IPS DF 6.9 (cell line): ENCODE data around the gene ANKRD23.
A peak's percentile ranks its signal among the peaks of the same experiment; 100 is the strongest.

ENCODE experiments used
- DNase-seq: peaks from one replicate; pipeline ENCODE4 v3.0.0-alpha.2; 2013; ENCODE audit warnings: low read depth, low spot score
- H3K27ac ChIP-seq: one replicate; pipeline ENCODE4 v1.5.1; 2013; ENCODE audit warnings: low read length, control low read depth
- H3K27me3 ChIP-seq: 2 replicates; pipeline ENCODE4 v1.6.1; 2013; ENCODE audit warnings: mild to moderate bottlenecking, low read length; ENCODE audit not compliant: control insufficient read depth, insufficient read depth
- H3K36me3 ChIP-seq: 2 replicates; pipeline ENCODE4 v1.6.1; 2013; ENCODE audit warnings: low read length; ENCODE audit not compliant: control insufficient read depth, insufficient read depth
- H3K4me1 ChIP-seq: 2 replicates; pipeline ENCODE4 v1.6.1; 2013; ENCODE audit warnings: low read length; ENCODE audit not compliant: control insufficient read depth, insufficient read depth
- H3K4me3 ChIP-seq: 2 replicates; pipeline ENCODE4 v1.5.1; 2013; ENCODE audit warnings: mild to moderate bottlenecking, low read length
- H3K9me3 ChIP-seq: 2 replicates; pipeline ENCODE4 v1.6.1; 2013; ENCODE audit warnings: low read length, inconsistent platforms; ENCODE audit not compliant: control insufficient read depth, insufficient read depth
- WGBS: extraction: QIAGEN DNeasy Blood & Tissue Kit; methylation state at CpG from one replicate; pipeline ENCODE4 v1.1.7; 2013; ENCODE audit warnings: mixed read lengths, missing lambda C conversion rate; ENCODE audit not compliant: insufficient read length, insufficient coverage; 5-methylcytosine and 5-hydroxymethylcytosine counted together

The ANKRD23 gene

GRCh38 chr2:96877042-96877451, 33.2 kb upstream of the ANKRD23 start:
- Histone ChIP-seq H3K4me1 (peaks cover 16% of the 10 kb centered on the region), H3K9me3 (no peaks in the 10 kb centered on the region), H3K4me3 (no peak overlapping the region), H3K27ac (no peak overlapping the region), H3K27me3 (no peaks in the 10 kb centered on the region), H3K36me3 (no peaks in the 10 kb centered on the region)
- no CpG with 5 or more reads among the region's 6 CpGs for WGBS
- DNase-seq = no peak

GRCh38 chr2:96876269-96877041, 32.6 kb upstream of the ANKRD23 start:
- Histone ChIP-seq H3K4me1 (peaks cover 12% of the 10 kb centered on the region), H3K27me3 (no peaks in the 10 kb centered on the region), H3K27ac (no peak overlapping the region), H3K36me3 (no peaks in the 10 kb centered on the region), H3K4me3 (no peak overlapping the region), H3K9me3 (no peaks in the 10 kb centered on the region)
- DNase-seq = no peak
- no CpG with 5 or more reads among the region's 16 CpGs for WGBS

DNA sequence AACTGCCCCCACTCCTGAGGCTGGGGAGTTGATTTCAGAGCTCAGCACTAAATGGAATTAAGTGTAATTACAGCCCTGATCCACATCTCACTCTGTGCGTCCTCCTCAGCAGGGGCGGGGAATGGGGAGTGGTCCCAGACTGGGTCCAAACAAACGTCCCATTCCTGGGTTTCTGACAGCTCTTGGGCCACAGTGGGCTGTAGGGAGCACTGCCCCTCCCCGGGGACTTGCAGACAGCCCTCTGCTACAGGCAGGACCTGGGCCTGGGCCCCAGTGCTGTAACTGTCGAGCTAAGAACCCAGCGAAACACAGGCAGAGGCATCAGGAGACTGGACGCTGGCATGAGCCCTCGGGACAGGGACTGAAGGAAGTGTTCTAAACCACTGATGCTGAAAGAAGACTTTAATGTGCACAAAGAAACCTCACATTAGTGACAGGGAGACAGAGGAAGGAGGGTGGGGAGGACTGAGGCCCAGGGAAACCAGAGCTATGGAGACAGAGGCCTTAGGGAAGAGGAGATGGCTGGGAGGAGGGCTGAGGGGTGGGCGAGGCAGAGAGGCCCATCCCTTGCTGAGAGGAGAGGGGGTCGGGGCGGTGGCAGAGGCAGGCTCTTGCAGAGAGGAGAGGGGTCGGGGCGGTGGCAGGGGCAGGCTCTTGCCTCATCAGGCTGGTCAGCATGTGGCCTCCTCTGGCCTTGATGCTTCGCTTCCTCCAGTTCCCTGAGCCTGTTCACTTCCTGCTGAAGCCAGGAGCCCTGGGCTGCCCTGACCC, 31.9 kb upstream of the ANKRD23 start:
- no peak overlapping the region for H3K4me3 ChIP-seq
- no peaks in the 10 kb centered on the region for H3K27me3 ChIP-seq
- H3K36me3 ChIP-seq = no peaks in the 10 kb centered on the region
- no peaks in the 10 kb centered on the region for H3K9me3 ChIP-seq
- no peak overlapping the region for H3K27ac ChIP-seq
- WGBS = no CpG with 5 or more reads among the region's 14 CpGs
- DNase-seq = no peak
- H3K4me1 ChIP-seq = peaks cover 10% of the 10 kb centered on the region

- Histone ChIP-seq H3K4me3 (no peak overlapping the region), H3K36me3 (no peaks in the 10 kb centered on the region), H3K27me3 (no peaks in the 10 kb centered on the region), H3K9me3 (no peaks in the 10 kb centered on the region), H3K27ac (no peak overlapping the region), H3K4me1 (peaks cover 12% of the 10 kb centered on the region)
- WGBS = no CpG with 5 or more reads among the region's 18 CpGs
- DNase-seq = no peak
These were observed 30.5 kb upstream of the ANKRD23 start for GRCh38 chr2:96874198-96874831.

- Histone ChIP-seq H3K4me1 (peaks cover 12% of the 10 kb centered on the region), H3K36me3 (no peaks in the 10 kb centered on the region), H3K9me3 (no peaks in the 10 kb centered on the region), H3K4me3 (no peak overlapping the region), H3K27ac (no peak overlapping the region), H3K27me3 (no peaks in the 10 kb centered on the region)
- no CpG with 5 or more reads among the region's 8 CpGs for WGBS
- no peak for DNase-seq
These were observed 29.9 kb upstream of the ANKRD23 start for GRCh38 chr2:96873651-96874096.

DNA sequence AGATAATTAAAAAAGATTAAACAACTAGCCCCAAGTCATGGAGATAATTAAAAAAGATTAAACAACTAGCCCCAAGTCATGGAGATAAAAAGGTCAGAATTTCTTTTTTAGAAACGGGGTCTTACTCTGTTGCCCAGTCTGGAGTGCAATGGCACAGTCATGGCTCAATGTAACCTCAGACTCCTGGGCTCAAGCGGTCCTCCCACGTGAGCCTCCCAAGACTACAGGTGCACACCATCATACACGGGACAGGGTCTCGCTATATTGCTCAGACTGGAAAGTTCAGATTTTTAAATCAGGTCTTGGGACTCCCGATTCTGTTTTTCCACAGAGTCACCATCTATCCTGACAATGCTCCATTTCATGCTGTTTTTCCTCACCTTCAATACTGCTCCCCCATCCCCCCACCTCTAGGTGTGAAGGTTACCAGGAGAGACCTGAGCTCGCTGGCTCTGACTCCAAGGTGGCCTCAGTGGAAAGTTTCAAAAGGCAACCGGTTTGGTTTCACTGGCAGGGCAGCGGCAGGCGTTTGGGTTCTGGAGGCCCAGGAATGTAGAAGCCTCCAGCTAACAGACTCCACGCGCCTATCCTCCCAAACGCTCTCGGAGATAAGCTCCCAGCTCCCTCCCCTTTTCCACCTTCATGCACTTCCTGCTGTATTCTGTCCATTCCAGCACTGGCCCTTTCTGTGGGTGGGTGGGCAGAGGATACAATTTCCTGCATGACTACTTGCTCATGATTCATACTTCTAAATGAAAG, 28.9 kb upstream of the ANKRD23 start:
- no peaks in the 10 kb centered on the region for H3K9me3 ChIP-seq
- no CpG with 5 or more reads among the region's 14 CpGs for WGBS
- no peak overlapping the region for H3K4me3 ChIP-seq
- H3K27me3 ChIP-seq = no peaks in the 10 kb centered on the region
- DNase-seq = no peak
- no peaks in the 10 kb centered on the region for H3K36me3 ChIP-seq
- no peak overlapping the region for H3K27ac ChIP-seq
- peaks cover 12% of the 10 kb centered on the region for H3K4me1 ChIP-seq

- Histone ChIP-seq H3K27ac (no peak overlapping the region), H3K36me3 (peaks cover 9% of the 10 kb centered on the region), H3K27me3 (no peaks in the 10 kb centered on the region), H3K9me3 (no peaks in the 10 kb centered on the region), H3K4me3 (peak overlapping the region; percentile 89; the same call in 1 of the 2 replicates), H3K4me1 (peaks cover 11% of the 10 kb centered on the region)
- no peak for DNase-seq
- WGBS = no CpG with 5 or more reads among the region's 13 CpGs
These were observed 26.9 kb upstream of the ANKRD23 start for GRCh38 chr2:96870626-96871255.

DNA sequence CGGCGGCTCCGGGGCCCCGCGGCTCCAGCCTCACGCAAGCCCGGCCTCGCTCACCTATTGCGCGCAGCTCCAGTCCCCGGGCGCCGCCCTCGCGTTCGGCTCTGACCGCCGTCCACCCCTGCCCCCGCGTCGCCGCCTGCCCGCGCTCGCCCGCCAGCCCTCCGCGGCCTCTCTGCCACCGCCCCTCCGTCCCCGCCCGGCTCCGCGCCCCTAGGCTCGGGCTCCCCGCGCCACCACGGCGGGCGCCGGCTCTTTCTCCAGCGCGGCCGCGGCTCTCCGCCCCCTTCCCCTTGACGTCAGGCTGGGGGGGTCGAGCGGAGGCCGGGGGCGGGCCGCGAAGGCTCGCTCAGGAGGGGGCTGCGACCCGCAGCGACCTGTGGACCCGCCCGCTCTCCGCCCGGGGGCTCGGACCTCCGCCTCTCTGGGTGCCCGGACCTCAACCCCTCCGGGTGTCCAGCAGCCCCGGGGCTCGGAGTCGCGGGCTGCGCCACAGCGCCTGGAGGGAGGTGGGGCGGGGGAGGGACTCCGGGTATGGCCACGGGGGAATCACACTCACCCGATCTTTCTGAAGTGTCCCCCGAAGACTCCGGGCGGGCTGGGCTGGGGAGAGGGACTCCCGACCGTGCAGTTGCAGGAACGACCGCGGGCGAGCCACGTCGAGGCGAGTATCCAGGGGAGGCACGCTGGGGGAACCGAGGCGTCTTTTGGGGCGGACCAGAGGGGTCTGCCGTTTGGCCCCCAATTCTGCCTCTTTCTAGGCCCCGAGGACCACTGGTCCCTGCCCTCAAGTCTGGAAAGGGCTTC, 26.2 kb upstream of the ANKRD23 start, which contains the start of gene SEMA4C:
Gene SEMA4C, minus strand, starts transcription at position 259 of the 804 bp plus-strand sequence. CDS start 2,194 bp downstream, outside the sequence.
- no CpG with 5 or more reads among the region's 93 CpGs for WGBS
- DNase-seq = no peak

DNA sequence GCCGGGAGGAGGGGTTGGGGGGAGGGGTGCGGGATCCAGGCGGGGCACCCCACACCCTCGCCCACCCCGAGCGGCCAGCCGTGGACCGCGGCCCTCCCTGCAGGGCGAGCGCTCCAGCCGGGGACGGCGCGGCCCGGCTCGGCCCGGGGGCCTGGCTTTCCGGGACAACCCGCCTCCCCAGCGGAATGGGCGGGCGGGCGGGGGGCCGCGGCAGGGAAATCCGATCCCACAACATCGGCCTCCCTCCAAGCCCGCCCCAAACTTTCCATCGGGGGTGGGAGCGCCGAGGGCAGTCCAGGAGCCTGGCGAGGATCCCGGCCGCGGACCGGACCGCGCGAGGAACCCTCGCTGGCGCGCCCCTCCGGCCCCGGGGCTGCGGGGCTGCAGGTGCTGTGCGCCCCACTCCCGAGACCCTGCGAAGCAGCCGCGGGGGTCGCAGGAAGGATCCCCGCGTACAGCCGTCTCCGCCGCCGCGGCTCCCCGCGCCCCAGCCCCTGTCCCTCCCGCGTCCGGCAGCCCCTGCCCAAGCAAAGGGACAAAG, 25.5 kb upstream of the ANKRD23 start:
- no peak overlapping the region for H3K27ac ChIP-seq
- WGBS = no CpG with 5 or more reads among the region's 64 CpGs
- no peak for DNase-seq
- no peaks in the 10 kb centered on the region for H3K27me3 ChIP-seq
- H3K36me3 ChIP-seq = peaks cover 23% of the 10 kb centered on the region
- peak overlapping the region; percentile 89 for H3K4me3 ChIP-seq
- H3K4me1 ChIP-seq = peaks cover 9% of the 10 kb centered on the region
- H3K9me3 ChIP-seq = no peaks in the 10 kb centered on the region

More for the DNA sequence above, 26.2 kb upstream of the ANKRD23 start, which contains the start of gene SEMA4C:
- Histone ChIP-seq H3K4me1 (peaks cover 9% of the 10 kb centered on the region), H3K27me3 (no peaks in the 10 kb centered on the region), H3K27ac (no peak within 1 kb of the TSS), H3K4me3 (peak within 1 kb of the TSS; percentile 89), H3K36me3 (peaks cover 17% of the 10 kb centered on the region), H3K9me3 (no peaks in the 10 kb centered on the region)
